GM10248 (cell line): Measurements from ENCODE around the gene LARGE1.

Experiments used
- CTCF ChIA-PET: fragments of 300-600 bp; sonication (Branson Sonifier 250); formaldehyde crosslinking; extraction: SDS; loops from one replicate; lab custom pipeline; 2021; ENCODE audit warnings: antibody characterized with exemption; lab: Yijun Ruan, JAX
- POLR2A ChIA-PET: fragments of 350-650 bp; sonication (Branson Sonifier 250); formaldehyde crosslinking; extraction: SDS; loops from one replicate; lab custom pipeline; 2020; ENCODE audit warnings: antibody characterized with exemption; lab: Yijun Ruan, JAX
- DNase-seq: peaks from one replicate; pipeline ENCODE4 v3.0.0; 2012; ENCODE audit errors: extremely low spot score
- TF ChIP-seq, protein P1 (sequence below): IDR thresholded peaks from 2 replicates; pipeline ENCODE4 v1.5.1; 2012; ENCODE audit warnings: mild to moderate bottlenecking, low read depth; ENCODE audit errors: extremely low read depth, missing control alignments, control extremely low read depth

Gene LARGE1

DNA sequence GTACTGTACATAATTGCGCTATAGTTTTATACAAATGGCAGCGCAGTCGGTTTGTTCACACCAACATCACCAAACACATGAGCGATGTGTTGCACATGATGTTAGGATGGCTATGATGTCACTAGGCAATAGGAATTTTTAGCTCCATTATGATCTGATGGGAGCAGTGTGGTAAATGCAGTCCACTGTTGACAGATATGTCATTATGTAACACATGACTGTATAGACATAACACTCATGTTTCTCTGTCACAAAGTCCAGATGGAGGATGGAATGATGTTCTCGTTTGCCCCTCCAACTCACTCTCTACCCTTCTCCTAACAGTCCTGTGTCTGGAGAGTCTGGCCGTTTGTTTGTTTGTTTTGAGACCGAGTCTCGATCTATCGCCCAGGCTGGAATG, 288.5 kb downstream of the LARGE1 start:
- POLR2A ChIA-PET: no interaction called here
- TF ChIP-seq, protein P1, sequence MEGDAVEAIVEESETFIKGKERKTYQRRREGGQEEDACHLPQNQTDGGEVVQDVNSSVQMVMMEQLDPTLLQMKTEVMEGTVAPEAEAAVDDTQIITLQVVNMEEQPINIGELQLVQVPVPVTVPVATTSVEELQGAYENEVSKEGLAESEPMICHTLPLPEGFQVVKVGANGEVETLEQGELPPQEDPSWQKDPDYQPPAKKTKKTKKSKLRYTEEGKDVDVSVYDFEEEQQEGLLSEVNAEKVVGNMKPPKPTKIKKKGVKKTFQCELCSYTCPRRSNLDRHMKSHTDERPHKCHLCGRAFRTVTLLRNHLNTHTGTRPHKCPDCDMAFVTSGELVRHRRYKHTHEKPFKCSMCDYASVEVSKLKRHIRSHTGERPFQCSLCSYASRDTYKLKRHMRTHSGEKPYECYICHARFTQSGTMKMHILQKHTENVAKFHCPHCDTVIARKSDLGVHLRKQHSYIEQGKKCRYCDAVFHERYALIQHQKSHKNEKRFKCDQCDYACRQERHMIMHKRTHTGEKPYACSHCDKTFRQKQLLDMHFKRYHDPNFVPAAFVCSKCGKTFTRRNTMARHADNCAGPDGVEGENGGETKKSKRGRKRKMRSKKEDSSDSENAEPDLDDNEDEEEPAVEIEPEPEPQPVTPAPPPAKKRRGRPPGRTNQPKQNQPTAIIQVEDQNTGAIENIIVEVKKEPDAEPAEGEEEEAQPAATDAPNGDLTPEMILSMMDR: no peak
- CTCF ChIA-PET: interaction anchor here (1.0 to 1.5 kb wide), 3 partner anchors 9 to 16 kb away, joined by 3 to 5 read pairs (median 4); no protein-coding TSS in a partner anchor
- DNase-seq: no peak

DNA sequence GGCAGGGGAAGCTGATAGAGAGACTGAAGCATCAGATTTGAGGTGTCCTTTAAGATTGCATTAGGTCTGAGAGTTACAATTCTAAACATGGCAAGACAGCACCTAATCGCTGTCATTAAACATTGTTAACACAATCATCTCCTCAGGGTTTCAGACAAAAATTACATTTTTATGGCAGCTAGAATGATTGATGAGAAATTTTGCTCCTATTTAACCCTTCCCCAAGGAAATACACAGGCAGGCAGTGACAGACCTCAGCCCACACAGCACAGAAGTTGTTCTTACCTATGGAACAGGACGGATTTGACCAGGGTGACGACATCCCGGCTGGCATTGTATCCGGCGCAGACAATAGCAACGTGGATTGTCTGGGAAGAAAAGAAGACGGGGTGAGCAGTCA, 294.3 kb downstream of the LARGE1 start:
- no peak for DNase-seq
- TF ChIP-seq, protein P1: no peak
- ChIA-PET CTCF (interaction anchor here (1.3 kb wide), 1 partner anchor 12 kb away, joined by 3 read pairs; no protein-coding TSS in a partner anchor), POLR2A (no interaction called here)

DNA sequence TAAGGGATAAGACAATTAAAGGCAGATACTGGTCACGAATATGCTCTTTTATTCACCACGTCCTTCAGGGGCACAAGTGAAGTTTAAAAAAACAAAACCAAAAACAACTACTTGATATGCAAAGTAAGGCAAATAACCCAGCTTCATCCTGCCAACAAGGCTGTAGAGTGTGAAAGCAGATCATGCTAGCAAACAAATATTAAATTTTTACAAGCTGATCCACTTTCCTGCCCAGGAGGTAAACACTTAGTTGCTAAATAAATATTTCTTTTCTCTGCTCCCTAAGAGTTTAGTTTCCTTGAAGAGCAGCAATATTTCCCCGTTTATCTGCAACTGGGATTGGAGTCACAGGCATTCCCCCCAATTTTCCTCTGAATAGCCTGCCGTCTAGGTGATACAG, 300.2 kb downstream of the LARGE1 start:
- TF ChIP-seq, protein P1: no peak
- CTCF ChIA-PET: interaction anchor here (1.4 to 1.6 kb wide), 2 partner anchors 17 to 52 kb away, joined by 3 read pairs; no protein-coding TSS in a partner anchor
- POLR2A ChIA-PET: no interaction called here
- DNase-seq: no peak

DNA sequence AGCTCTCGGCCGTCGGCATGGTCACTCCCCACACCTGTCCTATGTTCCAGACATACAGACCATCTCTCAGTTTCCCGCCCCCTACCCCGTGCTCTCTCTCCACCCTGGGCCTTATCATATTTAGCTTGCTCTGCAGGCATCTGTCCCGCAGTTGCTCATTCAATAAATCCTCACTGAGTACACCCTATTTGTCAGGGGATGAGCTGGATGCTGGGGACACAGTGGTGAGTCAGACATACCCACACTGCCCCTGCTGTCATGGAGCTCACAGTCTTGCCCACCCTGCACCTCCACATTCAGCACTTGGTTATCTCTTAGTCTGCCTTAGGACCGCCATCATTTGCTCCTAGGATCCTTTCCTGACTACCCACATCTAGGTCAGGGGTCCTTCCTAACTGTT, 313.8 kb downstream of the LARGE1 start:
- ChIA-PET CTCF (interaction anchor here (2.1 kb wide), 1 partner anchor 88 kb away, joined by 5 read pairs; no protein-coding TSS in a partner anchor), POLR2A (no interaction called here)
- no peak for DNase-seq
- TF ChIP-seq, protein P1: no peak

DNA sequence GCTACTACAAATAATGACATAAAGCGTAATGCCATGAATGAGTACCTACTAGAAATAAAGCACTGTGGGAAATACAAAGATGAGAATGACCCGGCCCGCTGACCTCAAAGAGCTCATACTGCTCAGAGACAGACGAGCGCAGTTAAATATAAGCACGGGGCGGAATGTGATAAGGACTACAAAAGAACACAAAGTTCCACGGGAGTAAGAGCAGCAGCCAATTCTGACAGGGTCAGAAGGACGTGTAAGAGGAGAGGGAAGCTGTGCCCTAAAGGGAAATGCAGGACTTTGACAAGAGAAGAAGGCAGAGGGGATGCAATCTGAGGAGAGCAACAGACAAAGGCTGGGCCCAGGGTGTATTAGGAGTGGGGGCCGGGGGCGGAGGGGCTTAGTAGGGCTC, 314.6 kb downstream of the LARGE1 start:
- ChIA-PET CTCF (interaction anchor here (2.1 kb wide), 1 partner anchor 87 kb away, joined by 5 read pairs; no protein-coding TSS in a partner anchor), POLR2A (no interaction called here)
- DNase-seq: no peak
- TF ChIP-seq, protein P1: no peak

DNA sequence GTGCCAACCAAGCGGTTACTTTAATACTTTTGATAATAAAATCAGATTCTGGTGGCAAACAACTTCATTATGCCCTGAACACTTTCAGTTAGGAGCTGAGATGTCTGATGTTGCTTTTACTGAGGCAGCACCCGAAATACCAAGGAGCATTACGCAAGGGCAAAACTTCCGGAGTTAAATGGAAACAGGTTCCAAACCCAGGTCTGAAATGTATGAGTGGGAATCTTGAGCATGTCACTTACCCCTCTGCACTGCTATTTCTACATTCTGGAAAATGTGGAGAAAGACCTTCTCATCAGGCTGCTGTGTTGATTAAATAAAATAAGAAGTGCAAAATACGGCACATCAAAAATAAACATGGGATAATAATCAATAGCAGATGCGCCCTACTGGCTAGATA, 315.1 kb downstream of the LARGE1 start:
- CTCF ChIA-PET: interaction anchor here (2.1 kb wide), 1 partner anchor 86 kb away, joined by 5 read pairs; no protein-coding TSS in a partner anchor
- DNase-seq: no peak
- TF ChIP-seq, protein P1: no peak
- POLR2A ChIA-PET: no interaction called here
